Gastrocnemius medialis (tissue), 4 donors: ENCODE results near the gene EXOC5. TPM values are rescaled to one million over a fixed set of nuclear protein-coding genes. Genes with fewer than 3 reads are reported as not detected.

Source experiments
- total RNA-seq, 4 donors: library from RNA; depleted of rRNA; stranded (reverse); fragments of >200 nt; gene quantifications; one replicate each; pipeline versions ENCODE4 v1.1.0 to v1.2.3, GENCODE V29; 2016

The EXOC5 gene
- total RNA-seq, 4 donors from 2014 or later, result 34.6 to 61.9 (median 43.2) TPM

Other genes starting within 250 kb of the EXOC5 start
- gene AP5M1, start 66 bp upstream of the EXOC5 start, total RNA-seq, result 10 to 100 TPM; 17.3 to 36.0 (median 27.7) TPM
- gene NAA30, start 121.7 kb upstream of the EXOC5 start, total RNA-seq, result 10 to 100 TPM; 30.9 to 53.7 (median 38.6) TPM
- gene CCDC198, start 225.0 kb upstream of the EXOC5 start, total RNA-seq, result under 1 TPM in 2 of 4 donors, not detected in 2; 0.16 to 0.39 TPM